Measurements from ENCODE around the gene GZMH. TPM values are rescaled to one million over a fixed set of nuclear protein-coding genes. Genes with fewer than 3 reads are reported as not detected.

Gene GZMH
- total RNA-seq, 1 donor, result not detected

DNA sequence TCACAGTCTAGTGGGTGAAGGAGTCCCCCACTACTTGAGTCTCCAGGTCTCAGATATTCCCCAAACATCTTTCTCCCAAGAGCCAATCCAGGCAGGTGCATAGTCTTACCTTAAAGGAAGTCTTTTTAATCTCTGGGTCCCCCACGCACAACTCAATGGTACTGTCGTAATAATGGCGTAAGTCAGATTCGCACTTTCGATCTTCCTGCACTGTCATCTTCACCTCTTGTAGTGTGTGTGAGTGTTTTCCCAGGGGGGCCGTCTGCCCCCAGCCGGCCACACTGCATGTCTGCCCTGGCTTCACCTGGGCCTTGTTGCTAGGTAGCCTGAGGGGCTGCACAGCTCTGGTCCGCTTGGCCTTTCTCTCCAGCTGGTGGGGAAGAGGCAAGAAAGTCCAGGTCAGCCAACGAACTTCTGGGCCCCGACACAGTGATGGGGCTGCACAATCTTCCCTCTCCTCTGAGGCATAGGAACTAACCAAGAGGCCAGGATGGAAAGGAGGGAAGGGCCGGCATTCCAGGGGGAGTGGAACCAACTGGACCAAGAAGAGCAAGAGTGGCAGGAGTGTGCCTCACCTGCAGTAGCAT lies 22.4 kb upstream of the GZMH start:
- no peak for TF ChIP-seq CTCF (IDR thresholded peaks at IDR 0.05; ENCODE audit: extremely low read depth, low read depth, low read length)
- Histone ChIP-seq H4K20me1 (ENCODE audit: insufficient read depth, low read length) (no peaks in the 10 kb centered on the region), H3K4me3 (ENCODE audit: insufficient read depth, low read length) (no peak overlapping the region), H3K27me3 (ENCODE audit: insufficient read depth, low read length) (no peaks in the 10 kb centered on the region), H3K4me1 (ENCODE audit: insufficient read depth, low read length) (no peaks in the 10 kb centered on the region), H2AFZ (ENCODE audit: low read length) (no peak overlapping the region), H3K9me3 (ENCODE audit: low read depth, low read length) (no peaks in the 10 kb centered on the region), H3K79me2 (ENCODE audit: insufficient read depth, low read length) (no peaks in the 10 kb centered on the region), H3K4me2 (ENCODE audit: insufficient read depth, low read length) (no peak overlapping the region), H3K36me3 (ENCODE audit: insufficient read depth, low read length) (no peaks in the 10 kb centered on the region), H3K27ac (ENCODE audit: low read depth, low read length) (no peak overlapping the region)
- DNase-seq (ENCODE audit: insufficient read length, low spot score, missing footprints), result no peak

DNA sequence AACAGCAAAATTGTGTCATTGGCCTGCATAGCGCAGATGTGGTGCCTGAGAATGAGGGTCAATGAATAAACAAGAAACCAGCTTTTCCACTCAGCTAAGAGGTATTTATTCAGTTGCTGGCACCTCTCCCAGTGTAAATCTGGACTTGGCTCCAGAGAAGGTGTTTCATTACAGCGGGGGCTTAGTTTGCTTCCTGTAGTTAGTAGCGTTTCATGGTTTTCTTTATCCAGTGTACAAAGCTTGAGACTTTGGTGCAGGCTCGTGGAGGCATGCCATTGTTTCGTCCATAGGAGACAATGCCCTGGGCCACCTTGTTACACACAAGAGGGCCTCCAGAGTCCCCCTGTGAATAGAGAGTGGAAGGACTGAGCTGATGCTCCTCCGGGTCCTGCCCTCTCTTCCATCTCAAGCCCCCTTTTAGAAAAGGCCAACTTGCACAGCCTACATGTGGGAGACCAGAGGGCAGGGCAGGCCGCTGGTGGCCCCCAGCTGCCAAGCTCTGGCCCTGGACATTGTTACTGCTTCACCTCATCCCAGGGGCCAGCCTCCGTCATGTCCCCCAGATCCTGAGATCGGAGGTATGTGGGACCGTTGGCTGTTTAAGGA lies 21.5 kb upstream of the GZMH start:
- Histone ChIP-seq H3K36me3 (ENCODE audit: insufficient read depth, low read length) (no peaks in the 10 kb centered on the region), H2AFZ (ENCODE audit: low read length) (no peak overlapping the region), H3K4me2 (ENCODE audit: insufficient read depth, low read length) (no peak overlapping the region), H3K9me3 (ENCODE audit: low read depth, low read length) (no peaks in the 10 kb centered on the region), H3K79me2 (ENCODE audit: insufficient read depth, low read length) (no peaks in the 10 kb centered on the region), H3K4me3 (ENCODE audit: insufficient read depth, low read length) (no peak overlapping the region), H3K27ac (ENCODE audit: low read depth, low read length) (no peak overlapping the region), H4K20me1 (ENCODE audit: insufficient read depth, low read length) (no peaks in the 10 kb centered on the region), H3K27me3 (ENCODE audit: insufficient read depth, low read length) (no peaks in the 10 kb centered on the region), H3K4me1 (ENCODE audit: insufficient read depth, low read length) (no peaks in the 10 kb centered on the region)
- TF ChIP-seq CTCF (IDR thresholded peaks at IDR 0.05; ENCODE audit: extremely low read depth, low read depth, low read length), result no peak
- peak; percentile 52 for DNase-seq (ENCODE audit: insufficient read length, low spot score, missing footprints)

DNA sequence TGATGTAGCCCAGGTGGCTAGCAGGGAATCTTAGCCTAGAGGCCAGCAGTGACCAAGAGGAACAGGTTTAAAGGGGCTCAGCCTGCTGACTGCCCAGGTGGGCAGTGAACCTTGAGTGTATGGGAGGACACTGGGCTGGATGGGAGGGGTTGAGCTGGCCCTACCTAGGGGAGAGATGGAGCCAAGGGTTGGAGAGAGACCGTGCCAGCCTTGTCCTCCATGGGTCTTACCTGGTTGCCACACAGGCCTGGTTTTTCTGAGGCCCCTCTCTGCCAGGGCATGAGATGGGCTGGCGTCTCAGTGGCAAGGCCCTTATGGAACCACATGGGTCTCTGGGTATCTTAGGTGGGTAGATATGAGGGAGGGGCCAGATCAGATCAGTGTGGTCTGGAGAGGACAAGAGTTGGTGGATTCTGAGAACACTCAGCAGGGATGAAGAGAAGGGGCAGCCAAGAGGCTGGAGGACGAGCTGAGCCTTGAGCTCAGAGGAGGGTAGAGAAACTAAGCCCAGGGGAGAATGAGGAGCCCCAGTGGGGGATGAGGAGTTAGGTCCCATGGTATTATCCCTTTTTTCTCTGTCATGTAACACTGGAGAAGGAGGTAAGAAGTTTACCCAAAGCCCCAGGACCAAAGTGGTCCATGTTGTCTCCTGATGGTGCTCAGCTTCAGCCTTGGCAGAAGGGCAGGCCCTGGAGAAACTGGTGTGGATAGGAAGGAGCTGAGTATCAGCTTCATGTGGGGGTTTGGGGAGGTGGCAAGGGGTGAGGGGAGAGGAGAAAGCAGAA lies 20.8 kb upstream of the GZMH start:
- no peaks in the 10 kb centered on the region for H3K27me3 ChIP-seq (ENCODE audit: insufficient read depth, low read length)
- TF ChIP-seq CTCF (IDR thresholded peaks at IDR 0.05; ENCODE audit: extremely low read depth, low read depth, low read length), result no peak

DNA sequence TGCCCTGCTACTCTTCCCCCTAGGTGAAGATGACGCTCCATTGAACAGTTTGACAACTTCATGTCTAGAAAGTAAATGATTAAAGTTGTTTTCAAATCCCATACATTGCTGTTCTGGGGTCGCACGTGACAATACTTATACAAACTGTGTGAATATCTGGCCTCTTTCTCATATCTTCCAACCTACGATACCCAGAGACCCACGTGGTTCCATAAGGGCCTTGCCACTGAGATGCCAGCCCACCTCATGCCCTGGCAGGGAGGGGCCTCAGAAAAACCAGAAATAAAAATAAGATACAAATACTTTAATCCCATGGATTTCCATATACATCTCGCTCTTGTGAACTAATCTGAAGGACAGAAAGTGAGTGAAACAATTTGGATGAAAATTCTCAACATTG lies 20.0 kb upstream of the GZMH start:
- no peaks in the 10 kb centered on the region for H3K36me3 ChIP-seq (ENCODE audit: insufficient read depth, low read length)
- H3K4me2 ChIP-seq (ENCODE audit: insufficient read depth, low read length), result no peak overlapping the region
- TF ChIP-seq CTCF (IDR thresholded peaks at IDR 0.05; ENCODE audit: extremely low read depth, low read depth, low read length), result no peak
- no peaks in the 10 kb centered on the region for H3K4me1 ChIP-seq (ENCODE audit: insufficient read depth, low read length)
- H3K27me3 ChIP-seq (ENCODE audit: insufficient read depth, low read length), result no peaks in the 10 kb centered on the region
- no peaks in the 10 kb centered on the region for H4K20me1 ChIP-seq (ENCODE audit: insufficient read depth, low read length)
- DNase-seq (ENCODE audit: insufficient read length, low spot score, missing footprints), result peak; percentile 43
- H3K9me3 ChIP-seq (ENCODE audit: low read depth, low read length), result no peaks in the 10 kb centered on the region
- H3K4me3 ChIP-seq (ENCODE audit: insufficient read depth, low read length), result no peak overlapping the region
- H3K27ac ChIP-seq (ENCODE audit: low read depth, low read length), result no peak overlapping the region
- H3K79me2 ChIP-seq (ENCODE audit: insufficient read depth, low read length), result no peaks in the 10 kb centered on the region
- no peak overlapping the region for H2AFZ ChIP-seq (ENCODE audit: low read length)

More for the DNA sequence above, 20.8 kb upstream of the GZMH start:
- no peaks in the 10 kb centered on the region for H3K79me2 ChIP-seq (ENCODE audit: insufficient read depth, low read length)
- H4K20me1 ChIP-seq (ENCODE audit: insufficient read depth, low read length), result no peaks in the 10 kb centered on the region
- H2AFZ ChIP-seq (ENCODE audit: low read length), result no peak overlapping the region
- no peaks in the 10 kb centered on the region for H3K36me3 ChIP-seq (ENCODE audit: insufficient read depth, low read length)
- no peak overlapping the region for H3K4me2 ChIP-seq (ENCODE audit: insufficient read depth, low read length)
- DNase-seq (ENCODE audit: insufficient read length, low spot score, missing footprints), result peak; percentile 13
- no peak overlapping the region for H3K27ac ChIP-seq (ENCODE audit: low read depth, low read length)
- no peaks in the 10 kb centered on the region for H3K4me1 ChIP-seq (ENCODE audit: insufficient read depth, low read length)
- no peaks in the 10 kb centered on the region for H3K9me3 ChIP-seq (ENCODE audit: low read depth, low read length)
- no peak overlapping the region for H3K4me3 ChIP-seq (ENCODE audit: insufficient read depth, low read length)
